Keratinocyte (primary cell): ENCODE results near the gene SYNGR1. TPM values are rescaled to one million over a fixed set of nuclear protein-coding genes. Genes with fewer than 3 reads are reported as not detected.

Experiments used
- DNase-seq: peaks from one replicate; pipeline ENCODE4 v3.0.0-alpha.2; 2011; ENCODE audit warnings: low read depth, missing footprints, low spot score
- FAIRE-seq: peaks from 2 replicates; lab custom pipeline; 2011; peaks lifted over from hg19 to GRCh38; lab: Jason Lieb, UNC
- H2AFZ ChIP-seq: 2 replicates; pipeline ENCODE4 v1.6.0; 2012; ENCODE audit warnings: low read length, control low read depth, inconsistent platforms; ENCODE audit not compliant: control insufficient read depth
- H3K27ac ChIP-seq: 2 replicates; pipeline ENCODE4 v1.5.1; 2011; ENCODE audit warnings: low read length; ENCODE audit not compliant: control insufficient read depth, insufficient read depth
- H3K27me3 ChIP-seq: 3 replicates; pipeline ENCODE4 v1.6.0; 2011; ENCODE audit warnings: low read length; ENCODE audit not compliant: control insufficient read depth, insufficient read depth; ENCODE audit errors: extremely low read depth
- H3K36me3 ChIP-seq, 2 experiments: 2 replicates in 1 of 2; 3 replicates in 1 of 2; pipeline ENCODE4 v1.5.1; 2011; ENCODE audit warnings: low read length in 2 of 2, mild to moderate bottlenecking in 1 of 2; ENCODE audit not compliant: control insufficient read depth in 2 of 2, insufficient read depth in 2 of 2; ENCODE audit errors: extremely low read depth in 1 of 2
- H3K4me1 ChIP-seq: 3 replicates; pipeline ENCODE4 v1.5.1; 2011; ENCODE audit warnings: low read length; ENCODE audit not compliant: control insufficient read depth, insufficient read depth; ENCODE audit errors: extremely low read depth
- H3K4me2 ChIP-seq: 3 replicates; pipeline ENCODE4 v1.6.0; 2011; ENCODE audit warnings: low read depth, low read length; ENCODE audit not compliant: control insufficient read depth, insufficient read depth; ENCODE audit errors: extremely low read depth
- H3K4me3 ChIP-seq, 3 experiments: fragments of 200-600 bp in 1 of 3; sonication (generic) in 1 of 3; 2 replicates in 2 of 3; 3 replicates in 1 of 3; pipeline ENCODE4 v1.5.1; 2011 to 2016; ENCODE audit warnings: low read length in 3 of 3, mild to moderate bottlenecking in 3 of 3, control low read depth in 2 of 3, inconsistent platforms in 1 of 3, low read depth in 1 of 3, mixed read lengths in 1 of 3, mixed run types in 1 of 3, moderate library complexity in 1 of 3; ENCODE audit not compliant: control insufficient read depth in 2 of 3, insufficient read depth in 2 of 3; ENCODE audit errors: extremely low read depth in 1 of 3
- H3K79me2 ChIP-seq: 2 replicates; pipeline ENCODE4 v1.6.0; 2012; ENCODE audit warnings: low read length; ENCODE audit not compliant: control insufficient read depth, insufficient read depth
- H3K9ac ChIP-seq: 3 replicates; pipeline ENCODE4 v1.6.0; 2011; ENCODE audit warnings: low read length; ENCODE audit not compliant: control insufficient read depth, insufficient read depth; ENCODE audit errors: extremely low read depth
- H3K9me1 ChIP-seq: 3 replicates; pipeline ENCODE4 v1.6.0; 2011; ENCODE audit warnings: low read length; ENCODE audit not compliant: control insufficient read depth, insufficient read depth; ENCODE audit errors: extremely low read depth
- H3K9me3 ChIP-seq: 2 replicates; pipeline ENCODE4 v1.5.1; 2012; ENCODE audit warnings: low read depth, low read length; ENCODE audit not compliant: control insufficient read depth
- H4K20me1 ChIP-seq: 3 replicates; pipeline ENCODE4 v1.6.0; 2011; ENCODE audit warnings: low read length; ENCODE audit not compliant: control insufficient read depth, insufficient read depth; ENCODE audit errors: extremely low read depth
- CTCF ChIP-seq, 3 experiments: IDR thresholded peaks in 1 of 3; conservative IDR thresholded peaks in 1 of 3; optimal IDR thresholded peaks in 1 of 3; 2 replicates in 2 of 3; 3 replicates in 1 of 3; pipeline versions ENCODE3 to v1.5.1; 2011; ENCODE audit warnings: low read length in 3 of 3, mild to moderate bottlenecking in 3 of 3, moderate library complexity in 2 of 3, control low read depth in 1 of 3, inconsistent platforms in 1 of 3; ENCODE audit not compliant: insufficient read depth in 2 of 3; ENCODE audit errors: extremely low read depth in 1 of 3
- EZH2 ChIP-seq: IDR thresholded peaks from one replicate; pipeline ENCODE4 v1.6.1; 2012; ENCODE audit warnings: inconsistent platforms, mild to moderate bottlenecking, low read length, moderate library complexity
- dilution Hi-C: fragments of 300-500 bp; cut with MboI; formaldehyde crosslinking; loops from one replicate; pipeline ENCODE4 v1.7.0; 2020; ENCODE audit warnings: low sequenced_read_pairs; ENCODE audit not compliant: extremely low pct_ligation_motif_present
- polyA plus RNA-seq, 5 experiments: library from polyadenylated mRNA; depleted of rRNA in 3 of 5; stranded (reverse) in 3 of 5; stranded (forward) in 1 of 5; unstranded in 1 of 5; fragments of >200 nt; gene quantifications; 1 replicate in 1 of 5; 2 replicates in 3 of 5; 3 replicates in 1 of 5; pipeline versions ENCODE4 v1.2.1 to v1.2.3, GENCODE V29; 2011 to 2012; ENCODE audit warnings: missing spikeins in 2 of 5, low read depth in 1 of 5, low replicate concordance in 1 of 5

Gene SYNGR1
- polyA plus RNA-seq, 1 donor (not counting 4 experiments of a cell fraction or from before 2014, with no cell fraction given): 0.63 TPM

GRCh38 chr22:39352306-39352891 is 2.6 kb downstream of the SYNGR1 start:
- Histone ChIP-seq H3K27me3 (peaks cover 6% of the 10 kb centered on the region), H2AFZ (no peak overlapping the region), H3K4me2 (no peak overlapping the region), H3K4me1 (peaks cover 29% of the 10 kb centered on the region), H3K9me1 (no peaks in the 10 kb centered on the region), H3K27ac (no peak overlapping the region), H3K36me3 (no peaks in the 10 kb centered on the region), H3K4me3 (no peak overlapping the region), H3K9me3 (no peaks in the 10 kb centered on the region), H3K79me2 (no peaks in the 10 kb centered on the region), H3K9ac (no peak overlapping the region), H4K20me1 (peaks cover 4% of the 10 kb centered on the region)
- DNase-seq (no peak), FAIRE-seq (peak; percentile 57)
- dilution Hi-C loops: no loop called here
- TF ChIP-seq CTCF (optimal IDR thresholded peaks at IDR 0.05 in 1 of 3, IDR thresholded peaks at IDR 0.05 in 1 of 3, conservative IDR thresholded peaks at IDR 0.05 in 1 of 3; ENCODE audit: extremely low read depth in 1 of 3, insufficient read depth in 2 of 3, low read length in 3 of 3) (no peak), EZH2 (no peak)

DNA sequence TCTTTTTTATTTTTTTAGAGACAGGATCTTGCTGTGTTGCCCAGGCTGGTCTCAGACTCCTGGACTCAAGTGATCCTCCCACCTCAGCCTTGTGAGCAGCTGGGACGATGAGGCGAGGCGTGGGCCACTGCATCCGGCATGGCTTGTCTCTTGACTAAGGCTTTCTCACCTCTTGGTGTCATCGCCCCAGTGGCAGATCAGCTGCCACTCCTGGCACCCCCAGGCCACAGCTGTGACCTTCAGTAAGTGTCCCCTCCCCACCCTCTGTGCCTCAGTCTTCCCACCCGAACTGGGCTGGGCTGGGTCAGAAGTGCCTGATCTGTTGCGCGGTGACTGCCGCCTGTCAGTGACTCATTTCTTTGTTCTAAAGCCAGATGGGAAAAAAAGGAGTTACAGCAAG is 3.6 kb downstream of the SYNGR1 start:
- dilution Hi-C loops: no loop called here
- H3K9ac ChIP-seq: no peak overlapping the region
- H3K4me2 ChIP-seq: no peak overlapping the region
- H3K27me3 ChIP-seq: peaks cover 6% of the 10 kb centered on the region
- H4K20me1 ChIP-seq: peaks cover 4% of the 10 kb centered on the region
- peaks cover 29% of the 10 kb centered on the region for H3K4me1 ChIP-seq
- no peak overlapping the region for H3K4me3 ChIP-seq
- TF ChIP-seq EZH2 (no peak), CTCF (optimal IDR thresholded peaks at IDR 0.05 in 1 of 3, IDR thresholded peaks at IDR 0.05 in 1 of 3, conservative IDR thresholded peaks at IDR 0.05 in 1 of 3; ENCODE audit: extremely low read depth in 1 of 3, insufficient read depth in 2 of 3, low read length in 3 of 3) (no peak)
- no peaks in the 10 kb centered on the region for H3K9me1 ChIP-seq
- FAIRE-seq: no peak
- no peaks in the 10 kb centered on the region for H3K36me3 ChIP-seq
- H3K9me3 ChIP-seq: no peaks in the 10 kb centered on the region
- DNase-seq: no peak
- no peaks in the 10 kb centered on the region for H3K79me2 ChIP-seq
- H3K27ac ChIP-seq: no peak overlapping the region
- H2AFZ ChIP-seq: no peak overlapping the region
